Measurements from ENCODE around the gene KNDC1. TPM values are rescaled to one million over a fixed set of nuclear protein-coding genes. Genes with fewer than 3 reads are reported as not detected.

KNDC1 gene
- total RNA-seq, 4 donors from 2014 or later, result 0.42 to 1.7 (median 0.95) TPM

- peaks cover 0 to 17% (median 13%) of the 10 kb centered on the region in 4 donors for H3K9me3 ChIP-seq
- 80% methylated on average over 19 of the region's 24 CpGs for WGBS
- H3K27ac ChIP-seq (replicated peaks in 1 of 4), result no peak overlapping the region
- no peak overlapping the region for H3K4me3 ChIP-seq
- intact Hi-C loops (cut with DNase I), result no loop called here
- H3K27me3 ChIP-seq, result peaks cover 0 to 23% (median 0%) of the 10 kb centered on the region in 4 donors
- H3K36me3 ChIP-seq, result no peaks in the 10 kb centered on the region
- TF ChIP-seq EP300 (IDR thresholded peaks at IDR 0.05) (no peak), CTCF (IDR thresholded peaks at IDR 0.05) (no peak), POLR2AphosphoS5 (IDR thresholded peaks at IDR 0.05) (no peak), POLR2A (IDR thresholded peaks at IDR 0.05; ENCODE audit: low read depth) (no peak)
- no peak for DNase-seq (ENCODE audit: extremely low spot score)
- no peaks in the 10 kb centered on the region for H3K4me1 ChIP-seq
Measured at GRCh38 chr10:133196221-133196915, 36.3 kb downstream of the KNDC1 start.

- no peak overlapping the region for H3K27ac ChIP-seq (replicated peaks in 1 of 4)
- intact Hi-C loops (cut with DNase I), result no loop called here
- H3K27me3 ChIP-seq, result peaks cover 0 to 23% (median 0%) of the 10 kb centered on the region in 4 donors
- DNase-seq (ENCODE audit: extremely low spot score), result no peak
- 86% methylated on average over 32 of the region's 40 CpGs for WGBS
- peaks cover 0 to 12% (median 7%) of the 10 kb centered on the region in 4 donors for H3K9me3 ChIP-seq
- no peak overlapping the region for H3K4me3 ChIP-seq
- H3K36me3 ChIP-seq, result no peaks in the 10 kb centered on the region
- TF ChIP-seq POLR2AphosphoS5 (IDR thresholded peaks at IDR 0.05) (no peak), EP300 (IDR thresholded peaks at IDR 0.05) (no peak), CTCF (IDR thresholded peaks at IDR 0.05) (no peak), POLR2A (IDR thresholded peaks at IDR 0.05; ENCODE audit: low read depth) (no peak)
- no peaks in the 10 kb centered on the region for H3K4me1 ChIP-seq
Measured at GRCh38 chr10:133196936-133197758, 37.1 kb downstream of the KNDC1 start.

- Histone ChIP-seq H3K4me3 (no peak overlapping the region), H3K4me1 (no peaks in the 10 kb centered on the region), H3K36me3 (no peaks in the 10 kb centered on the region), H3K27ac (replicated peaks in 1 of 4) (no peak overlapping the region), H3K27me3 (peaks cover 0 to 23% (median 0%) of the 10 kb centered on the region in 4 donors), H3K9me3 (peaks cover 0 to 11% (median 5%) of the 10 kb centered on the region in 4 donors)
- DNase-seq (ENCODE audit: extremely low spot score), result no peak
- WGBS, result 96% methylated on average over 4 of the region's 9 CpGs
- intact Hi-C loops (cut with DNase I), result no loop called here
- TF ChIP-seq CTCF (IDR thresholded peaks at IDR 0.05), result no peak
- no peak for TF ChIP-seq EP300 (IDR thresholded peaks at IDR 0.05)
- TF ChIP-seq POLR2AphosphoS5 (IDR thresholded peaks at IDR 0.05), result no peak
- no peak for TF ChIP-seq POLR2A (IDR thresholded peaks at IDR 0.05; ENCODE audit: low read depth)
Measured at GRCh38 chr10:133197786-133198185, 37.8 kb downstream of the KNDC1 start.

- Histone ChIP-seq H3K27ac (replicated peaks in 1 of 4) (no peak overlapping the region), H3K4me1 (no peaks in the 10 kb centered on the region), H3K27me3 (peaks cover 0 to 23% (median 0%) of the 10 kb centered on the region in 4 donors), H3K9me3 (peaks cover 0 to 8% (median 4%) of the 10 kb centered on the region in 4 donors), H3K36me3 (no peaks in the 10 kb centered on the region), H3K4me3 (no peak overlapping the region)
- DNase-seq (ENCODE audit: extremely low spot score), result no peak
- intact Hi-C loops (cut with DNase I), result no loop called here
- TF ChIP-seq POLR2A (IDR thresholded peaks at IDR 0.05; ENCODE audit: low read depth) (no peak), EP300 (IDR thresholded peaks at IDR 0.05) (no peak), POLR2AphosphoS5 (IDR thresholded peaks at IDR 0.05) (no peak), CTCF (IDR thresholded peaks at IDR 0.05) (no peak)
- WGBS, result 92% methylated on average over 5 of the region's 26 CpGs
Measured at GRCh38 chr10:133198206-133198605, 38.2 kb downstream of the KNDC1 start.

Measured in esophagus muscularis mucosa (tissue), 4 donors.